HG03342 (cell line): ENCODE measurements around the gene SLC25A25.
"Not testable (repeated sequence)": the region's sequence is repeated elsewhere in the genome, so short reads cannot be mapped to it uniquely, and the experiment has no call there.

ENCODE experiments used
- ATAC-seq: cut with Tn5 transposase; IDR thresholded peaks from one replicate; pipeline ENCODE4 v1.9.1; 2021; ENCODE audit warnings: mild to moderate bottlenecking, moderate library complexity; ENCODE audit not compliant: unreplicated experiment

Gene SLC25A25

GRCh38 chr9:128067645-128068385, at the start of gene SLC25A25:
TSS of gene SLC25A25 (plus strand) at chr9:128068232. CDS start at chr9:128068320, 88 bp downstream.
- peak; percentile 71 for ATAC-seq

DNA sequence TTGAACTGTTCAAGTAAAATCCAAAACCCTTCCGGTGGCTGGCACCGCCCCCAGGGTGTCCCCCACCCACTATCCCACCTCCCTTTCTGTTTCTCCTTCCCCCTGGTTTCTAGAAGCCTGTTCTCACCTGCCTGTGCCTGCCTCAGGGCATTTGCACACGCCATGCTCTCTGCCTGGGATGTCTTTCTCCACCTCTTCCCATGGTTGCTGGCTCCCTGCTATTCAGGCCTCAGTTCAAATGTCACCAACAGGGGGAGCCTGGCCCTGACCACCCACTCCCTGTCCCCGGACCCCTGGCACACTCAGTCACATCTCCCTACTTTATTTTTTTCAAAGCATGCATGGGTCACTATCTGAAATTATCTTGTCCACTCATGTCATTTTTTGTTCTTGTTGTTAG, 47.3 kb upstream of the SLC25A25 start:
- no peak for ATAC-seq

DNA sequence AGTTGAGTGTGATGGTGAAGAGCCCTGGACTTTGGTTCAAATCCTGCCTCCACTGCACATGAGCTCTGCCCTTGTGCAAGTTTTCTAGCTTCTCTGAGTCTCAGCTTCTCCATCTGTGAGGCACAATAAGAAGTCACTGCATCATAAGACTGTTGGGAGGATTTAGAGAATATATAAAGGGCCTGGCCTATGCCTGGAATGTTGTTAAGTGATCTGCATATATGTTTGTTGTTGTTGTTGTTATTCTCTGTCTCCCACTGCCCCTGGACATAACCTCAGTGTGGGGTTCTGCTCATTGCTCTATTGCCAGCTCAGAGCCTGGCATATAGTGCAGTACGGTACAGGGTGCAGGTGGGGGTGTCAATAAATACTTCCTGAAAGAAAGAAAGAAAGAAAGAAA, 46.9 kb upstream of the SLC25A25 start:
- no peak for ATAC-seq

DNA sequence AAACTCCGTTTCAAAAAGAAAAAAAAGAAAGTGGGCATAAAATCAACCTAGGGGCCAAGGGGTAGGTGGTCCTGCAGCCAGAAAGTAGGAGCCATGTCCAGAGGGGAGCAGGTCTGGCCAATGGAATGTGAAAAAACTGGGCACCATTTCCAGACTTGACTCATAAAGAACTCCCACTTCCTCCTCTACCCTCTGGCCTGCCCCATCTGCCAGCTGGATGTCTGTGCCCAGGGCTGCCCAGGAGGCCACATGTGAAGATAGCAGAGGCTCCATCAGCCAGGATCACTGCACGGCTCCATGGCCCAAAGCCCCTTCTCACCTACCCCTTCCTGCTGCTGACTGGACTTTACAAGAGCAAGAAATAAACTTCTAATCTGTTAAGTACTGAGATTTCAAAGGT, 45.1 kb upstream of the SLC25A25 start:
- no peak for ATAC-seq

DNA sequence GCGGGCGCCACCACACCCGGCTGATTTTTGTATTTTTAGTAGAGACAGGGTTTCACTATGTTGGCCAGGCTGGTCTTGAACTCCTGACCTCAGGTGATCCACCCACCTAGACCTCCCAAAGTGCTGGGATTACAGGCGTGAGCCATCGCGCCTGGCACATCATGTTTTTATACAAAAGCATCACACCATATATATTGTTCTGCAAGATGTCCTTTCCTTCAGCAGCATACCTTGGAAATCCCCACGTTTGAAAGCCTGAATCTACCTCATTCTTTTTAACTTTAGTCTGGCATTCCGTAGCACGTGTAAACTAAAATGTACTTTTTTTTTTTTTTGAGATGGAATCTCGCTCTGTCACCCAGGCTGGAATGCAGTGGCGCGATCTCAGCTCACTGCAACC, 44.4 kb upstream of the SLC25A25 start:
- not testable (repeated sequence) for ATAC-seq

DNA sequence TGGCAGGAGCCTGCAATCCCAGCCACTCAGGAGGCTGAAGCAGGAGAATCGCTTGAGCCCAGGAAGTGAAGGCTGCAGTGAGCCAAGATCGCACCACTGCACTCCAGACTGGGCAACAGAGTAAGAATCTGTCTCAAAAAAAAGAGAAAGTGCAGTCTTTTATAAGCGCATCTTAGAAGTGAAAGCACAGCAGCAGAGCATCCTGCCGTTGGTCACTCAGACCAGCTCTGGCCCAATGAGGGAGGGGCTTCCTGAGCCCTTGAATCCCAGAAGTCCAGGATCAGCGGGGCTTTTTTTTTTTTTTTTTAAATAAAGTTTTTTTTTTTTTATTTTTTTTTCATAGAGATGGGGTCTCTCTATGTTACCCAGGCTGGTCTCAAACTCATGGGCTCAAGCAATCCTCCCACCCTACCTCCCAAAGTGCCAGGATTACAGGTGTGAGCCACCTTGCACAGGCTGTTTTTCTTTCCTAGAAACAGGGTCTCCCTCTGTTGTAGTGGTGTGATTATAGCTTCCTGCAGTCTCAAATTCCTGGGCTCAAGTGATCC, 43.2 kb upstream of the SLC25A25 start:
- ATAC-seq = no peak

DNA sequence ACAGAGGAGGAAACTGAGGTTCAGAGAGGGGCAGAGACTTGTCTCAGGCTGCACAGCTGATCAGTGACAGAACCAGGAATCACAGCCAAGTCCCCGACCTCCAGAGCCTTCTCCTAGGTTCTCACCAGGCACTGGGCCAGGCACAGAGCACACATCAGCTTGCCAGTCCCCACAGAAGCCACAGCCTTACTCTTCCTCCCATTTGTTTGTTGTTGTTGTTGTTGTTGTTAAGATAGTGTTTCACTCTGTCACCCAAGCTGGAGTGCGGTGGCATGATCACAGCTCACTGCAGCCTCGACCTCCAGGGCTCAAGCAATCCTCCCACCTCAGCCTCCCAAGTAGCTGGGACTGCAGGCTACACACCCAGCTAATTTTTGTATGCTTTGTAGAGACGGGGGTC, 42.3 kb upstream of the SLC25A25 start:
- ATAC-seq = no peak

GRCh38 chr9:128026255-128026772, 41.7 kb upstream of the SLC25A25 start:
- ATAC-seq = no peak

GRCh38 chr9:128026773-128027541, 41.1 kb upstream of the SLC25A25 start:
- ATAC-seq = no peak

GRCh38 chr9:128027705-128028104, 40.3 kb upstream of the SLC25A25 start:
- no peak for ATAC-seq

- ATAC-seq = no peak
Observed at GRCh38 chr9:128033609-128034008, 34.4 kb upstream of the SLC25A25 start.

GRCh38 chr9:128034821-128035652, 33.0 kb upstream of the SLC25A25 start:
- no peak for ATAC-seq

DNA sequence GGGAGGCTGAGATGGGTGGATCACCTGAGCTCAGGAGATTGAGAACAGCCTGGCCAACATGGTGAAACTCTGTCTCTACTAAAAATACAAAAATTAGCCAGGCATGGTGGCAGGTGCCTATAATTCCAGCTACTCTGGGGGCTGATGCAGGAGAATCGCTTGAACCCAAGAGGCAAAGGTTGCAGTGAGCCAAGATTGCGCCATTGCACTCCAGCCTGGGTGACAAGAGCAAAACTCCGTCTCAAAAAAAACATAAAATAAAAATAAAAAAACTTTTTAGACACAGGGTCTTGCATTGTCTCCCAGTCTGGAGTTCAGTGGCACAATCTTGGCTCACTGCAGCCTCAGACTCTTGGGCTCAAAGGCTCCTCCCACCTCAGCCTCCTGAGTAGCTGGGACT, 31.5 kb upstream of the SLC25A25 start:
- ATAC-seq = not testable (repeated sequence)

DNA sequence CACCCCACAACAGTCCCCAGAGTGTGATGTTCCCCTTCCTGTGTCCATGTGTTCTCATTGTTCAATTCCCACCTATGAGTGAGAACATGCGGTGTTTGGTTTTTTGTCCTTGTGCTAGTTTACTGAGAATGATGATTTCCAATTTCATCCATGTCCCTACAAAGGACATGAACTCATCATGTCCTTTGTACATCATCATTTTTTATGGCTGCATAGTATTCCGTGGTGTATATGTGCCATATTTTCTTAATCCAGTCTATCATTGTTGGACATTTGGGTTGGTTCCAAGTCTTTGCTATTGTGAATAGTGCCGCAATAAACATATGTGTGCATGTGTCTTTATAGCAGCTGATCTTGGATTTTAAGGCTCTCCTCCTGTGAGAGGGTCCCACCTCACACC, 27.2 kb upstream of the SLC25A25 start:
- ATAC-seq = not testable (repeated sequence)

- ATAC-seq = no peak
Observed at GRCh38 chr9:128042043-128042442, 26.0 kb upstream of the SLC25A25 start.

DNA sequence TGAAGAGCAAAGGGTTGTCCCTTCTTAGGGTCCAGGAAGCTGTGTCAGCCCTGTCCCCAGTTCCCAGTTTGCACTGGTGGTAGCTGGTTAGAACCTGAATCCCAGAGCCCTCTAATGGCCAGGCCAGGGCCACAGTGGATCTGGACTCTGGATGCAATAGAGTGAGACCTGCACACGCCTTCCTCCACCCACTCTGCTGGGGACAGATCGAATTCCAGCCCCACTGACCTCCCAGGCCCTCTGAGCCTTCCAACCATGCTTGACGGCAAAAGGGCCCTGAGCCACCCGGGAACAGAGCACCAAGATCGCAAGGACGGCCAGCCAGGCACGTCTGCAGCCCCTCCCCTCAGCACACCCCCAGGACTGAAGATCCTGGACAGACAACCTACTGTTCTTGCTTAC, 24.6 kb upstream of the SLC25A25 start:
- ATAC-seq = no peak

DNA sequence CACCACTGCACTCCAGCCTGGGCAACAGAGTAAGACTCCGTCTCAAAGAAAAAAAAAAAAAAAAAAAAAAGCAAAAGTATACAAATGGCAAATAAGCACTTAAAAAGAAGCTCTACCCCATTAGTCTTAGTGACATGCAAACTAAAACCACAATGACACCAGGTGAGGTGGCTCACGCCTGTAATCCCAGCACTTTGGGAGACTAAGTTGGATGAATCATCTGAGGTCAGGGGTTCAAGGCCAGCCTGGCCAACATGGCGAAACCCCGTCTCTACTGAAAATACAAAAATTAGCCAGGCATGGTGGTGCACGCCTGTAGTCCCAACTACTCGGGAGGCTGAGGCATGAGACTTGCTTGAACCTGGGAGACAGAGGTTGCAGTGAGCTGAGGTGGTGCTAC, 22.6 kb upstream of the SLC25A25 start:
- ATAC-seq = not testable (repeated sequence)

GRCh38 chr9:128045831-128046230, 22.2 kb upstream of the SLC25A25 start:
- ATAC-seq = no peak

DNA sequence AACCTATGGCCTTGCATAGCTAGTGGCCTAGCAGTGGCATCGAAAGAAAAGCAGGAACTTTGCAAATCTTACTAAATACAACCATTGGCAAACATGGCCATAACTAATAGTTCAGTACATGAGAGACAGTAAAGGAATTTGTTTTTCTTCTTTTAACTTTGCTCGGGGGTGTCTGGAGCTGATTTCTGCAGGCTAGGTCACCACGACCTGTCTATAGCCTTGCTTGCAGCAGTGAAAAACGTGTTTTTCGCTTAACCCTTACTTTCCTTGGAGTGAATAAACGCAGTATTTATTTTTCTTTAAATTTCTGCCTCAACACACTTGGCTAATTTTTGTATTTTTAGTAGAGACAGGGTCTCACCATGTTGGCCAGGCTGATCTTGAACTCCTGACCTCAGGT, 20.8 kb upstream of the SLC25A25 start:
- ATAC-seq = no peak

DNA sequence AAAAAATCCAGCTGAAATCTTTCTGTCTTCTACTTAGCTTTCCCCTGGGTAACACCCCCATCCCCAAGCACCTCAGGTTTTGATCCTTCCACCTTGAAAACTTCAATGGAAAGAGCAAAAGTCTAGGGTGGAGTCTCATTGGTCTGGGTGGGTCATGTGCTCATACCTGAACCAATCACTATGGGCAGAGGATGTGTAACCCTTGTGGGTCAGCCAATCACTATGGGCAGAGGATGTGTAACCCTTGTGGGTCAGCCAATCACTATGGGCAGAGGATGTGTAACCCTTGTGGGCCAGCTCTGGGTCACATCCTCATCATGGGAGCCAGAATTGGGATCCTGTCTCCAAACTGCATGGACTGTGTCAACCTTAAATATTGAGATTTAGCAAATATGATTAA, 19.4 kb upstream of the SLC25A25 start:
- ATAC-seq = no peak

- ATAC-seq = no peak
Observed at GRCh38 chr9:128049843-128050242, 18.2 kb upstream of the SLC25A25 start.
